GM19035 (cell line): ENCODE results near the gene MIPEP.

Experiments
- ATAC-seq: cut with Tn5 transposase; IDR thresholded peaks from one replicate; pipeline ENCODE4 v1.9.1; 2021; ENCODE audit not compliant: unreplicated experiment

Gene MIPEP

GRCh38 chr13:23688336-23688735 lies 200.9 kb downstream of the MIPEP start:
- no peak for ATAC-seq

GRCh38 chr13:23687614-23688013 lies 201.6 kb downstream of the MIPEP start:
- ATAC-seq: no peak

- ATAC-seq: no peak
Observed at GRCh38 chr13:23686948-23687347, 202.3 kb downstream of the MIPEP start.

- no peak for ATAC-seq
Observed at GRCh38 chr13:23685416-23685815, 203.8 kb downstream of the MIPEP start.

- ATAC-seq: no peak
Observed at GRCh38 chr13:23684647-23685046, 204.6 kb downstream of the MIPEP start.

- no peak for ATAC-seq
Observed at GRCh38 chr13:23683084-23683483, 206.1 kb downstream of the MIPEP start.

GRCh38 chr13:23680845-23681669 lies 208.1 kb downstream of the MIPEP start:
- no peak for ATAC-seq
